PC-9 (cell line): ENCODE data around the gene GNAQ. TPM values are rescaled to one million over a fixed set of nuclear protein-coding genes. Genes with fewer than 3 reads are reported as not detected.
"Not testable (repeated sequence)": the region's sequence is repeated elsewhere in the genome, so short reads cannot be mapped to it uniquely, and the experiment has no call there.

Source experiments
- BruUV-seq: library from RNA; stranded (reverse); fragments of 400-500 nt; replicated peaks from 2 replicates; lab custom pipeline; 2021; lab: Mats Ljungman, UMichigan
- CTCF ChIA-PET: fragments of 300-600 bp; sonication (Branson Sonifier 250); formaldehyde crosslinking; loops from one replicate; lab custom pipeline; 2022; ENCODE audit warnings: antibody characterized with exemption; lab: Charles Lee
- POLR2A ChIA-PET: fragments of 300-600 bp; sonication (Branson Sonifier 250); formaldehyde crosslinking; loops from one replicate; lab custom pipeline; 2022; ENCODE audit warnings: antibody characterized with exemption; ENCODE audit not compliant: unreplicated experiment; lab: Charles Lee
- DNase-seq, 2 experiments: peaks; one replicate each; pipeline versions ENCODE4 v3.0.0 to v3.0.0-alpha.2; 2015 to 2022; ENCODE audit warnings: mixed read lengths in 1 of 2
- H2AFZ ChIP-seq: fragments of 200-600 bp; sonication (generic); 2 replicates; pipeline ENCODE4 v1.8.1; 2017; ENCODE audit warnings: antibody characterized with exemption
- H3F3A ChIP-seq: fragments of 200-600 bp; sonication (generic); 2 replicates; pipeline ENCODE4 v1.8.1; 2017; ENCODE audit warnings: antibody characterized with exemption, mild to moderate bottlenecking, low read depth; ENCODE audit not compliant: insufficient read depth
- H3K27ac ChIP-seq: fragments of 200-600 bp; sonication (generic); 2 replicates; pipeline ENCODE4 v1.6.1; 2016; ENCODE audit warnings: mixed run types
- H3K27me3 ChIP-seq: fragments of 200-600 bp; sonication (generic); 2 replicates; pipeline ENCODE4 v1.6.1; 2016; ENCODE audit warnings: low read depth, mixed run types; ENCODE audit not compliant: insufficient read depth
- H3K36me3 ChIP-seq: fragments of 200-600 bp; sonication (generic); 2 replicates; pipeline ENCODE4 v1.6.1; 2016; ENCODE audit warnings: low read depth, mixed run types
- H3K4me1 ChIP-seq: fragments of 200-600 bp; sonication (generic); replicated peaks from 2 replicates; pipeline ENCODE4 v1.6.1; 2016; ENCODE audit warnings: mixed run types; ENCODE audit not compliant: insufficient read depth
- H3K4me2 ChIP-seq: fragments of 200-600 bp; sonication (generic); 2 replicates; pipeline ENCODE4 v1.6.1; 2017; ENCODE audit warnings: mixed run types
- H3K4me3 ChIP-seq: fragments of 200-600 bp; sonication (generic); 2 replicates; pipeline ENCODE4 v1.6.1; 2016; ENCODE audit warnings: mixed run types
- H3K79me2 ChIP-seq: fragments of 200-600 bp; sonication (generic); 2 replicates; pipeline ENCODE4 v1.6.1; 2017; ENCODE audit warnings: low read depth, mixed run types
- H3K9me2 ChIP-seq: fragments of 200-600 bp; sonication (generic); 2 replicates; pipeline ENCODE4 v1.8.1; 2017; ENCODE audit warnings: mild to moderate bottlenecking; ENCODE audit not compliant: insufficient read depth
- H3K9me3 ChIP-seq: fragments of 200-600 bp; sonication (generic); 2 replicates; pipeline ENCODE4 v1.8.1; 2016; ENCODE audit warnings: low read depth; ENCODE audit not compliant: insufficient read depth
- H4K20me1 ChIP-seq: fragments of 200-600 bp; sonication (generic); 2 replicates; pipeline ENCODE4 v1.8.1; 2017; ENCODE audit not compliant: insufficient read depth
- CTCF ChIP-seq: fragments of 200-600 bp; sonication (generic); conservative IDR thresholded peaks from 2 replicates; pipeline ENCODE4 v1.6.1; 2017; ENCODE audit warnings: mixed run types, antibody characterized with exemption, mild to moderate bottlenecking, moderate library complexity
- EZH2 ChIP-seq: fragments of 200-600 bp; sonication (generic); IDR thresholded peaks from 2 replicates; pipeline ENCODE4 v1.8.0; 2017; ENCODE audit warnings: antibody characterized with exemption, low read depth
- intact Hi-C: fragments of 100-400 bp; cut with micrococcal nuclease; formaldehyde crosslinking; loops from one replicate; pipeline ENCODE4 v1.10.0; 2022; ENCODE audit not compliant: unreplicated experiment
- total RNA-seq: library from RNA; stranded (reverse); gene quantifications from 2 replicates; pipeline ENCODE4 v1.2.3, GENCODE V29; 2021

The GNAQ gene
- total RNA-seq, 1 experiment from 2014 or later = 51.6 TPM

DNA sequence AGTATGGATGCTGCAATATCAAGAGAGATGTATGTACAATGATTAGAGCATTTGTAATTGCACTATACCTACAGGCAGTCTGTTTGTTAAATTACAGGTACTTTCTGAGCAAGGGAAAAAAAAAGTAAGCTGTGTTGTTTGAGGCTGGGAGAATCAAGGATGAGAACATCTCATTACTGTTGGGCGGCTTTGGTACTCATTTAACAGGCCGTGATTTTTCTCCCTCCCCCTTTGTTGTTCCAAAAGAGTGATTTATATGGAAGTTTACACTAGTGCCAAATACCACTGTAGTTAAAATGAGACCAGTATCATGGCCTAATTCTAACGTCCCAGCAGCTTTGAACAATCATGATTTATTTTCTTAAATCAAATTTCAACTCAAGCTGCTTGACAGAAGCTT is 312.3 kb downstream of the GNAQ start:
- Histone ChIP-seq H3K27ac (no peak overlapping the region), H4K20me1 (no peaks in the 10 kb centered on the region), H3K4me1 (peaks cover 20% of the 10 kb centered on the region), H3K9me3 (no peaks in the 10 kb centered on the region), H2AFZ (no peak overlapping the region), H3K4me2 (no peak overlapping the region), H3K4me3 (no peak overlapping the region), H3K27me3 (no peaks in the 10 kb centered on the region), H3K9me2 (no peaks in the 10 kb centered on the region), H3F3A (peaks cover 3% of the 10 kb centered on the region; the same call in 1 of the 2 replicates), H3K36me3 (0 out of 2 replicates have a peak, but pooled peaks cover 14% of the 10 kb centered on the region), H3K79me2 (no peaks in the 10 kb centered on the region)
- intact Hi-C loops = loop anchor here (10.0 kb wide), 1 partner anchor 185 kb away; no protein-coding TSS in a partner anchor
- DNase-seq = no peak
- BruUV-seq = no TSS peak
- no peak for TF ChIP-seq CTCF
- no peak for TF ChIP-seq EZH2
- CTCF ChIA-PET = interaction anchor here (0.6 kb wide), 1 partner anchor 96 kb away, joined by 5 read pairs; no protein-coding TSS in a partner anchor
- POLR2A ChIA-PET = no interaction called here

DNA sequence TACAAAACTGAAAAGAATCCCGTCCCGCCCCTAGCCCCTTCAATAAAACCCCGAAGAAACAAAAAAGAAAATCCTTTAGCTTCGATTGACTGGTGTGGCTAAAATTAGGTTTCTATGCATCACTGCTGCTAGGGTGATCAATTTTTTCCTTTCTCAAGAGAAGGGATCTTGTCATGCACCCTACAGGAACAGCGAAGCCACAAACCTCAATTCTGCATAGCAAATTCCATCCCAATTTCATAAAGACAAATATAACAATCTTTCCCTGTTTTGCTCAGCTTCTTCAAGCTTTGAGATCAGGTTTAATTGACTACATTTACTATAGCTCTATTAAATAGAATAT is 313.3 kb downstream of the GNAQ start:
- H3F3A ChIP-seq, H3K4me3 ChIP-seq, H3K9me3 ChIP-seq, H4K20me1 ChIP-seq, BruUV-seq, DNase-seq, H3K79me2 ChIP-seq, H3K27me3 ChIP-seq, H2AFZ ChIP-seq, H3K9me2 ChIP-seq: not testable (repeated sequence)
- CTCF ChIA-PET = interaction anchor here (0.7 kb wide), 1 partner anchor 35 kb away, joined by 3 read pairs; no protein-coding TSS in a partner anchor
- H3K36me3 ChIP-seq = 0 out of 2 replicates have a peak, but pooled peaks cover 11% of the 10 kb centered on the region
- peak overlapping the region; percentile 55 for H3K27ac ChIP-seq
- intact Hi-C loops = loop anchor here (10.0 kb wide), 1 partner anchor 187 kb away; no protein-coding TSS in a partner anchor
- H3K4me1 ChIP-seq = peaks cover 29% of the 10 kb centered on the region
- H3K4me2 ChIP-seq = peak overlapping the region; percentile 38
- POLR2A ChIA-PET = interaction anchor here (0.6 to 0.7 kb wide), 3 partner anchors 24 to 1149 kb away, joined by 3 to 7 read pairs (median 3); no protein-coding TSS in a partner anchor

GRCh38 chr9:77717608-77718297 is 313.9 kb downstream of the GNAQ start:
- POLR2A ChIA-PET = interaction anchor here (0.6 to 0.7 kb wide), 3 partner anchors 23 to 1149 kb away, joined by 3 to 7 read pairs (median 3); no protein-coding TSS in a partner anchor
- H2AFZ ChIP-seq, H4K20me1 ChIP-seq, H3K36me3 ChIP-seq, H3K9me2 ChIP-seq, CTCF ChIA-PET, H3K4me3 ChIP-seq, H3K79me2 ChIP-seq, H3K27me3 ChIP-seq, H3K9me3 ChIP-seq, BruUV-seq: not testable (repeated sequence)
- Histone ChIP-seq H3K27ac (peak overlapping the region; percentile 55), H3K4me1 (peaks cover 33% of the 10 kb centered on the region), H3K4me2 (peak overlapping the region; percentile 38), H3F3A (peaks cover 12% of the 10 kb centered on the region; the same call in 1 of the 2 replicates)
- intact Hi-C loops = loop anchor here (10.0 kb wide), 1 partner anchor 187 kb away; no protein-coding TSS in a partner anchor
- DNase-seq = peak; percentile 22 to 61

DNA sequence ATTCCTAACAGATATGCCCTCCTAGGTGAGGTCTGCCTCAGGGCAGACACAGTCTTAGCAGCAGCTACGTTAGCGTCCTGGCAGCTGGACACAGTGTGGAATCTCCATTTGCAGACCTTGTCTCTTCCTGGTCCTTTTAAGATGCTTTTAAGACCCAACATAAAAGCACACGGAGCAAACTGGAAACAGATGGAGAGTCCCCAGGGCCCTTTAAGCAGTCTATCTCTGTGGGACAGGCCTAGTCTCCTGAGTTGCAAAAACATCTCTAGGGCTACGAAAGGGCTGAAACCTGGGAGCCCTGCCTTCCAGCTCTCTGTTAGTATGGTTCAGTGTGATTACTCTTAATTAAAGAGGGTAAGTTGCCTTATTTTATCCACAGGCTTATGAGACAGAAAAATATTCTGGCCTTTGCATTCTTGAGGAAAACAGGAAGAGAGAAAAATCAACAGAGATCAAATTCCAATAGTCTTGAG is 317.5 kb downstream of the GNAQ start:
- ChIA-PET POLR2A (interaction anchor here (0.6 kb wide), 1 partner anchor 50 kb away, joined by 3 read pairs; no protein-coding TSS in a partner anchor), CTCF (no interaction called here)
- H3K4me2 ChIP-seq = no peak overlapping the region
- H3K27me3 ChIP-seq = no peaks in the 10 kb centered on the region
- DNase-seq = peak in 1 of 2 experiments; percentile 33
- H3K79me2 ChIP-seq = no peaks in the 10 kb centered on the region
- peaks cover 6% of the 10 kb centered on the region; the same call in 1 of the 2 replicates for H3K9me3 ChIP-seq
- H2AFZ ChIP-seq = no peak overlapping the region
- intact Hi-C loops = loop anchor here (5.0 to 10.0 kb wide), 3 partner anchors 52 to 583 kb away; partner anchors contain the start of gene PSAT1
- no peak for TF ChIP-seq CTCF
- no peak for TF ChIP-seq EZH2
- H3F3A ChIP-seq = peaks cover 18% of the 10 kb centered on the region; the same call in 1 of the 2 replicates
- peaks cover 38% of the 10 kb centered on the region for H3K4me1 ChIP-seq
- H3K4me3 ChIP-seq = no peak overlapping the region
- H3K9me2 ChIP-seq = no peaks in the 10 kb centered on the region
- no peak overlapping the region for H3K27ac ChIP-seq
- H4K20me1 ChIP-seq = no peaks in the 10 kb centered on the region
- BruUV-seq = TSS peak; percentile 10
- 0 out of 2 replicates have a peak, but pooled peaks cover 6% of the 10 kb centered on the region for H3K36me3 ChIP-seq
